SU-DHL-6 (cell line): ENCODE results near the gene KSR2.

Source experiments
- H2AFZ ChIP-seq: fragments of 200-600 bp; sonication (generic); 2 replicates; pipeline ENCODE4 v1.6.1; 2014; ENCODE audit warnings: low read depth, mild to moderate bottlenecking, moderate library complexity, mixed read lengths, antibody characterized with exemption, low read length; ENCODE audit not compliant: severe bottlenecking
- H3F3A ChIP-seq: fragments of 200-600 bp; shearing (Covaris generic); 2 replicates; pipeline ENCODE4 v1.6.0; 2016; ENCODE audit warnings: antibody characterized with exemption, mild to moderate bottlenecking; ENCODE audit not compliant: insufficient read depth
- H3K27ac ChIP-seq: fragments of 200-600 bp; sonication (generic); 2 replicates; pipeline ENCODE4 v1.5.1; 2016; ENCODE audit warnings: low read depth, mild to moderate bottlenecking, low read length, moderate library complexity, mixed read lengths
- H3K27me3 ChIP-seq: fragments of 200-600 bp; sonication (generic), shearing (Covaris generic); 2 replicates; pipeline ENCODE4 v1.6.0; 2014; ENCODE audit warnings: mild to moderate bottlenecking, low read length
- H3K36me3 ChIP-seq: fragments of 200-600 bp; sonication (generic); 2 replicates; pipeline ENCODE4 v1.6.1; 2014; ENCODE audit warnings: mild to moderate bottlenecking, low read length, mixed read lengths
- H3K4me2 ChIP-seq: fragments of 300-600, 200-600 bp; shearing (Covaris generic), sonication (generic); 2 replicates; pipeline ENCODE4 v1.6.0; 2014; ENCODE audit warnings: low read length, low read depth, mild to moderate bottlenecking; ENCODE audit not compliant: poor library complexity, severe bottlenecking
- H3K4me3 ChIP-seq: fragments of 200-600 bp; sonication (generic); 2 replicates; pipeline ENCODE4 v1.5.1; 2014; ENCODE audit warnings: antibody characterized with exemption, low read length, mild to moderate bottlenecking, mixed read lengths; ENCODE audit not compliant: insufficient read depth, poor library complexity, severe bottlenecking
- H3K79me2 ChIP-seq: fragments of 200-600 bp; sonication (generic); 2 replicates; pipeline ENCODE4 v1.6.1; 2014; ENCODE audit warnings: mild to moderate bottlenecking, low read length, moderate library complexity; ENCODE audit not compliant: insufficient read depth
- H3K9ac ChIP-seq: fragments of 200-600 bp; sonication (generic); 2 replicates; pipeline ENCODE4 v1.7.0; 2014; ENCODE audit warnings: mild to moderate bottlenecking, low read length
- H3K9me2 ChIP-seq: fragments of 200-600 bp; sonication (generic); replicated peaks from 2 replicates; pipeline ENCODE4 v1.6.1; 2014; ENCODE audit warnings: low read length; ENCODE audit not compliant: insufficient read depth
- H3K9me3 ChIP-seq: fragments of 200-600 bp; sonication (generic); 2 replicates; pipeline ENCODE4 v1.6.1; 2014; ENCODE audit warnings: low read length, mixed read lengths; ENCODE audit not compliant: insufficient read depth
- H4K20me1 ChIP-seq: fragments of 200-600 bp; sonication (generic); 2 replicates; pipeline ENCODE4 v1.6.1; 2014; ENCODE audit warnings: low read depth, mild to moderate bottlenecking, antibody characterized with exemption, low read length, moderate library complexity, mixed read lengths
- CTCF ChIP-seq: fragments of 200-600 bp; sonication (generic); IDR thresholded peaks from one replicate; pipeline ENCODE4 v1.5.1; 2017; ENCODE audit warnings: antibody characterized with exemption, mild to moderate bottlenecking, low read length, moderate library complexity; ENCODE audit not compliant: insufficient read depth, poor library complexity, severe bottlenecking
- EZH2phosphoT487 ChIP-seq: fragments of 200-600 bp; sonication (generic), shearing (Covaris generic); conservative IDR thresholded peaks from 2 replicates; pipeline ENCODE4 v1.6.1; 2018; ENCODE audit warnings: mild to moderate bottlenecking, antibody characterized with exemption, low read length, moderate library complexity, mixed read lengths

KSR2 gene

GRCh38 chr12:117684471-117684870, 284.3 kb downstream of the KSR2 start:
- H3K9me2 ChIP-seq: no peaks in the 10 kb centered on the region
- no peaks in the 10 kb centered on the region for H4K20me1 ChIP-seq
- no peaks in the 10 kb centered on the region for H3K9me3 ChIP-seq
- no peaks in the 10 kb centered on the region for H3K79me2 ChIP-seq
- H3K4me3 ChIP-seq: no peak overlapping the region
- no peak overlapping the region for H3K9ac ChIP-seq
- no peak overlapping the region for H3K27ac ChIP-seq
- no peak overlapping the region for H3K4me2 ChIP-seq
- H2AFZ ChIP-seq: no peak overlapping the region
- TF ChIP-seq CTCF: no peak
- no peak for TF ChIP-seq EZH2phosphoT487
- no peaks in the 10 kb centered on the region for H3F3A ChIP-seq
- no peaks in the 10 kb centered on the region for H3K27me3 ChIP-seq
- no peaks in the 10 kb centered on the region for H3K36me3 ChIP-seq

GRCh38 chr12:117680312-117680711, 288.5 kb downstream of the KSR2 start:
- Histone ChIP-seq H3K27ac (no peak overlapping the region), H2AFZ (no peak overlapping the region), H3K9ac (no peak overlapping the region), H3K4me3 (no peak overlapping the region), H3K9me3 (no peaks in the 10 kb centered on the region), H3K9me2 (no peaks in the 10 kb centered on the region), H3K4me2 (no peak overlapping the region), H4K20me1 (no peaks in the 10 kb centered on the region), H3K36me3 (no peaks in the 10 kb centered on the region), H3K79me2 (no peaks in the 10 kb centered on the region), H3F3A (no peaks in the 10 kb centered on the region), H3K27me3 (0 out of 2 replicates have a peak, but pooled peaks cover 7% of the 10 kb centered on the region)
- TF ChIP-seq CTCF: no peak
- no peak for TF ChIP-seq EZH2phosphoT487

GRCh38 chr12:117679776-117680175, 289.0 kb downstream of the KSR2 start:
- H3K9ac ChIP-seq: no peak overlapping the region
- TF ChIP-seq EZH2phosphoT487: no peak
- no peak for TF ChIP-seq CTCF
- no peaks in the 10 kb centered on the region for H4K20me1 ChIP-seq
- no peaks in the 10 kb centered on the region for H3F3A ChIP-seq
- no peaks in the 10 kb centered on the region for H3K36me3 ChIP-seq
- H3K9me3 ChIP-seq: no peaks in the 10 kb centered on the region
- H3K4me3 ChIP-seq: no peak overlapping the region
- H3K27ac ChIP-seq: no peak overlapping the region
- no peaks in the 10 kb centered on the region for H3K79me2 ChIP-seq
- H2AFZ ChIP-seq: no peak overlapping the region
- H3K4me2 ChIP-seq: no peak overlapping the region
- H3K27me3 ChIP-seq: 0 out of 2 replicates have a peak, but pooled peaks cover 7% of the 10 kb centered on the region
- no peaks in the 10 kb centered on the region for H3K9me2 ChIP-seq

GRCh38 chr12:117674763-117675162, 294.0 kb downstream of the KSR2 start:
- Histone ChIP-seq H3K9me3 (no peaks in the 10 kb centered on the region), H2AFZ (no peak overlapping the region), H4K20me1 (no peaks in the 10 kb centered on the region), H3K4me3 (no peak overlapping the region), H3K9ac (no peak overlapping the region), H3K79me2 (no peaks in the 10 kb centered on the region), H3F3A (no peaks in the 10 kb centered on the region), H3K27ac (no peak overlapping the region), H3K9me2 (no peaks in the 10 kb centered on the region), H3K4me2 (no peak overlapping the region), H3K27me3 (0 out of 2 replicates have a peak, but pooled peaks cover 7% of the 10 kb centered on the region), H3K36me3 (no peaks in the 10 kb centered on the region)
- no peak for TF ChIP-seq CTCF
- no peak for TF ChIP-seq EZH2phosphoT487
